GM19099 (cell line): ENCODE measurements around the gene ACO1.

Experiments
- POLR2A ChIP-seq: IDR thresholded peaks from 3 replicates; pipeline ENCODE4 v1.6.1; 2011; ENCODE audit warnings: low read depth; ENCODE audit not compliant: insufficient read length; ENCODE audit errors: extremely low read depth

The ACO1 gene

DNA sequence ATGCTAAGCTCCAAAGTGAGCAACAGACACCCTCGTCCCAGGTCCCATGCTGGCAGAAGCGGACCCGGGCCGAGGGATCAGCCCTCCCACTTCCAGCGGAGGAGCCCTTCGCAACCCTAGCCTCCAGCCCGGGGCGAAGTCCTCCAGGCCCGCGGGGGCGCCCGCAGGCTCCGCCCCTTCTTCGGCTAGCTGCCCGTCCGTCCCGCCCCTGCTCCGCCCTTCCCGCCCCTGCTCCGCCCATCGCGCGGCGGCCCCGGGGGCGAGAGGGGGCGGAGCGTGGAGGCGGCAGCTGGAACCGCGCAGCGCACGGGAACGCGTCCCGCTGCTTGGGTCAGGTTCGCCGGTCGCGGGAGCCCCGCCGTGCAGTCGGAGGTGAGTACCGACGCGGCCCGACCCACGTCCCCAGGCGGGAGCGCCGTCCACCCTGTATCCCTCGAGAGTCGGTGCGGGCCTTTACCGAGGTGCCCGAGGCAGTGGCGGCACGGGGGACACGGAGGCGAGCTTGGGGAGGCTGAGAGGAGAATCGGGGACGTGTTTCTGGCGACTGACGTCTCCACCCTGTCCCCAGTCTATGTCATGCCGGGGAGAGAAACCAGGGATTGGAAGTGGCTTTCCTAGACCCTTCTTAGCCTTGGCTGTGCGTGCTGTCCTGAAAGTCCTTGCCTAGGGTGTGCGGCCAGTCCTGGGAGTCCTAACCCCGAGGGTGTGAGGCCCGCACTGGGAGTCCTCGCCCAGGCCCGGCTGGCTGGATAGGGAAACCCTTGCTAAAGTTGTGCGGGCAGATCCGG is at the start of gene ACO1:
TSS of gene ACO1 (plus strand) at position 280 of the 788 bp plus-strand sequence. CDS start 20,864 bp downstream, outside the sequence.
- TF ChIP-seq POLR2A = peak; percentile 63

DNA sequence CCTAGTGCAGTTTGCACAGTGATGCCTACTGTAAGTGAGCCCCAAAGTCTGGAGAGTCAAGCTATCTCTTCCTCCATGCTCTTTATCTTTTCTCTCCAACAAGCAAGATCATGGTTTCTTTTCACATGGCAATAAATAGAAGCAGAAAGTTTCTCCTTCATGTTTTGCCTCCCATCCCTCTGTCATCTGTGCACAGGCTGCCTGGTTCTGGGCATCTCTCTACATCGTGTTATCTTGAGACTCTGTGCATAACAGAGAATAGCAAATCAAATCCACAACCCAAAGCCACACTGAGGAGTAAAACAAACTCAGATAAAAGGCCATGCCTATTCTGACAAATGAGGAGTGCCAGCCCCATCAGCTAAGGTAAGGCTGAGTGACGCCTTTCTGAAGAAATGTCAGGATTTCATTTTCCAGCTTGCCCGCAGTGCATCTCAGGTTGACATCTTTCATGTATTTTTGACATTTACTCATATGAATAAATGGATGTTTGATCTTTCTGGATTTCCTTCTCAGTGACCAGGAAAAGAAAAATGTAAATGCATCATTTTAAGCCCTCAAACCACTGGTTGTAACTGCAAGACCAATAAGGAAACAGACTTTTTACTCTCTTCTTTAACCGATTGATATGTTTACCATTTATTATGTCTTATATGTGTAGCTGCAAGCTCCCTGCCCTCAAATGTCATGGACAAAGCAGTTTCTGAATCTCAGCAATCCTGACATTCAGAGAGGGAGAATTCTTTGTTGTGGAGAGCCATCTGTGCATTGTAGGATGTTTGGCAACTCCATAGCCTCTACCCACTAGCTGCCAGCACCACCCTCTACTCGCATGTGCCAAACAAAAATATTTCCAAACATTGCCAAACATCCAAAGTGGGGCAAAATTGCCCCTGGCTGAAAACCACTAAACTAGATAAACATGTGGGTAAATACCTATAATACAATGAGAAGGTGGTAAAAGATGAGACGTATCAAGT is 49.2 kb upstream of the ACO1 start:
- no peak for TF ChIP-seq POLR2A

DNA sequence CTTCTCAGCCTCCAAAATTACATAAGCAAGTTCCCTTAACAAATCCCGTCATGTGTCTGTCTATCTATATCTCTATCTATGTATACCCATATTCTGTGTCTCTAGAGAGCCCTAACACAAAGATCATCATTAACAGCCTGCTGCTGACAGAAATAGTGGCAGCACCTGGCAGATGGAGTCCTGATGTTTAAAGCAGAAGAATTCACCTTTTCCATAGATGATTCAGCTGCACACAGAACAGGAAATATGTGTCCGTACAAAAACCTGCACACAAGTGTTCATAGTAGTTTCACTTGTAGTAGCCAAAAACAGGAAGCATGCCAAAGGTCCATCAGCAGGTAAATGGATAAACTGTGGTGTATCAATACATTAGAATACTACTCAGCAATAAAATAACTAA is 45.0 kb upstream of the ACO1 start:
- TF ChIP-seq POLR2A = no peak

GRCh38 chr9:32340361-32340760 is 44.1 kb upstream of the ACO1 start:
- no peak for TF ChIP-seq POLR2A

DNA sequence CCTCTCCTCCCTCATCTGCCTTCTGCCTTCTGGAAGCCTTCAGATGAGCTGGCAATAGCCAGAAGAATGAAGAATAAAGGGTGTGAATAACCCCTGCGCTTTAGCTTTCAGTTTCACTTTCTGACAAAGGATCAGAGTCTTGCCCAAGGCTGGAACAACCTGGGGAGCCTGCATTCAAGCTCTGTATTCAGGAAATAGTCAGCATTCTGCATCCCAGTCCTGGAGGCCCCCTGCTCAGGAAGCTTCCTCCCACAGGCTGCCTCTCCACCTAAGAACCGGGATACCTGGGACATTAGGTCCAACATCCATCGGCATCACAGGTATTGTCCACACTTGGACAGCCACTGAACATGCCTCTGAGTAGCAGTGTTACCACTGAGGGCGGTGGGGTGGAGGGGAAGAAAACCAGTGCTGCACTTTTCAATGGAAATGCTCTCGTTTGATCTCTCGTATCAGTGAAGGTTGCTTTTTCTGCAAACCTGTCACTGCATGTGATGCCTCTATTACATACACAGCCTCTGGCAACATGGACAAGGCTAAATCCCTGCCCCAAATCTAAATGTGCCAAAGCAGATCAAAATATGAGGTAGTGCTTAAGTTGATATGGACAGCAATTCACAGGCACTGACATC is 39.8 kb upstream of the ACO1 start:
- TF ChIP-seq POLR2A = no peak

DNA sequence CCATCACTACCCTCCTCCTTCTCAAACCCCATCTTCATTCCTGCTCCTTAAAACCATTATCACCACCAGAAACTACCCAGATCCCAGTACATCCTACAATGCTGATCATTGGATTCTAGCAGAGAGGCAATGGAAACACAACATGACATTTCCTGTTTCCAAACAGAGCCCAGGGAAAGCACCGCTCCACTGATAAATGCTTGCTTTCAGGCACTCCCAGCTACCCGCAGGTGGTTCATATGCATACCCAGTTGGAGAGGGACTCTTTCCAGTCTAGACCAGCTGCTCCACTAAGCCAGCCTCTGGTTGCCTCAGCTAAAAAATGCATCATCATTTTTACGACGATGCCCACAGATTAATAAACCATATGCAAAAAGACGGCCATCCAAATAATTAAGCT is 39.2 kb upstream of the ACO1 start:
- no peak for TF ChIP-seq POLR2A

GRCh38 chr9:32347571-32347970 is 36.9 kb upstream of the ACO1 start:
- TF ChIP-seq POLR2A = no peak

- TF ChIP-seq POLR2A = no peak
Observed at GRCh38 chr9:32348106-32348695, 36.2 kb upstream of the ACO1 start.

DNA sequence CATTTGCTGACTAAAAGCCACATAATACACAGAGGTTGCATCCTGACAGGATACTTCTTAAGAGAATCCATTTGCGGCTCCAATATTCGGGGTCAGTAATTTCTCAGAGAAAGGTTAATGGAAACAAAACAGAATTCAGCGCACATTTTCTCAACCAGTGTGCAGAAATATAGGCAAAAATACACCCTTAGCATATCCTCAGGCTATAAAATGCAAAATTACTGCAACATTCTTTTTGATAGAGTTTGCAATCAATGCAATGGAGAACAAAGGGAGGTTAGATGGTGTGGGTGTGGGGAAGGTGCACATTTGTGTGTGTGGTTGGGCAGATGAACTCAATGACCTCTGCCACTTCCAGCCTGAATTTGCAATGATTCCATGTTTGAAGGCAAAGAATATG is 35.4 kb upstream of the ACO1 start:
- TF ChIP-seq POLR2A = no peak

DNA sequence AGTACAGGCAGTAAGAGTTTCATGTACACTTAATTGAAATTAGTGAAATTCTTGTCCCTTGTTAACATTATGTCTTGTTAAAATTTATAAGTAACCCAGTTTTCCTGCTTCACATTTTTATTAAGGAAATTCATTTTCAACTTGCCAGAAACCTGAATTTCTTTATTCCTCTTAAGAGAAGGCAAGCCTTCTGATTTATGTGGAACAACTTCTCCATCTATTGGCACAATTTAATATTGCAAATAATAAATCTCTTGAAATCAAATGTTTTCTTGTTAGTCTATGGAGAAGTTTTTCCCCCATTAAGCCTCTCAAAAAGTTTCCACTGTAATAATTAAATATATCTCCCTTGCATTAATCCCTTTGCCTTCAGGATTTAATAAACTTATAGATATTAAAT is 33.8 kb upstream of the ACO1 start:
- TF ChIP-seq POLR2A = no peak

- TF ChIP-seq POLR2A = no peak
Observed at GRCh38 chr9:32351845-32352244, 32.6 kb upstream of the ACO1 start.

DNA sequence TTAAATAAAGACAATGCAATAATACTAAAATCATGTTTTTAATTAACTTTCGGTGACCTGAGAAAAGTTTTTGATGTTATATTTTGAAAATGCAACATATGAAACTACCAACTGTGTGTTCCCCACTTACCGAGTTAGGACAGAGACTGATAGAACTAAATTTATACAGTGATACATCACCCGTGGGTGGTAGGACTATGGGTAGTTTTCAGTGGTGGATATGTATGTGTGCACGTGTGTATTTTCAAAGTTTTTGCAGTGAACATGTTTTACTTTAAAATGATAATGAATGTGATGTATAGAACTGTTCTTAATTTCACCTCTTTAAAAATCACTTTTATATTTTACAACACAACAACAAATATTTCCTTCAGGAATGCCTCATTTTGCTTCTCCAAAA is 25.0 kb upstream of the ACO1 start:
- TF ChIP-seq POLR2A = no peak

- no peak for TF ChIP-seq POLR2A
Observed at GRCh38 chr9:32360983-32361673, 23.3 kb upstream of the ACO1 start.

- no peak for TF ChIP-seq POLR2A
Observed at GRCh38 chr9:32371279-32371678, 13.2 kb upstream of the ACO1 start.
